ENCODE data around the gene ARHGAP44.

DNA sequence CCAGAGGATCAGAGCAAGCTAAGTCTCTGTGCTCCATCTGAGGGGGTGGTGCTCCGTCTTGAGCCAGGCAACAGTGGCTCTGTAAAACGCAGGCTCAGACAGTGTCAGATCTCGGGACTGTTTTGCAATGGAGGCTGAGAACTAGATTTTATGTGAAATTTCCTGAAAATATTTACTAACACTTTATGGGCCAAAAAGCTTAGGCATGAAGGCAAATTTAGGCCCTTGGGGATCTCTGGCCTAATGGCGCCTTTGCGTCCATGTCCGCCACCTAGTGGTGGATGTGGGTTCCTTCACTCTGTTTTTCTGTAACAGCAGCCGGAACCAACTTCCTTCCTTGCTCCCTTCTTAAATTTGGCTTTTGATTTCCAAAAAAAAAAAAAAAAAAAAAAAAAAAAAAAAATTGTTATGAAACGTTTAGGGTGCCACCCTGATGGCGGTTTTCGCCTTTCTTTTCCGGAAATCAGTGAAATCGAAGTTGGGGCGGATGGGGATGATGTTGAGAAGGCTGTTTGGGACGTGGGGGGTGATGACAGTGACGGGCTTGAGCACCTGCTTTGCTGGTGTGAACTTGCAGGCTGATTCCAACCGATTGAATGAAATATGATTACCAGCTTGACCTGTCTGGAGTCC is 242.5 kb downstream of the ARHGAP44 start:
- TF ChIP-seq, protein P1, sequence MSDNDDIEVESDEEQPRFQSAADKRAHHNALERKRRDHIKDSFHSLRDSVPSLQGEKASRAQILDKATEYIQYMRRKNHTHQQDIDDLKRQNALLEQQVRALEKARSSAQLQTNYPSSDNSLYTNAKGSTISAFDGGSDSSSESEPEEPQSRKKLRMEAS (IDR thresholded peaks at IDR 0.05) = no peak
- TF ChIP-seq, protein P2, sequence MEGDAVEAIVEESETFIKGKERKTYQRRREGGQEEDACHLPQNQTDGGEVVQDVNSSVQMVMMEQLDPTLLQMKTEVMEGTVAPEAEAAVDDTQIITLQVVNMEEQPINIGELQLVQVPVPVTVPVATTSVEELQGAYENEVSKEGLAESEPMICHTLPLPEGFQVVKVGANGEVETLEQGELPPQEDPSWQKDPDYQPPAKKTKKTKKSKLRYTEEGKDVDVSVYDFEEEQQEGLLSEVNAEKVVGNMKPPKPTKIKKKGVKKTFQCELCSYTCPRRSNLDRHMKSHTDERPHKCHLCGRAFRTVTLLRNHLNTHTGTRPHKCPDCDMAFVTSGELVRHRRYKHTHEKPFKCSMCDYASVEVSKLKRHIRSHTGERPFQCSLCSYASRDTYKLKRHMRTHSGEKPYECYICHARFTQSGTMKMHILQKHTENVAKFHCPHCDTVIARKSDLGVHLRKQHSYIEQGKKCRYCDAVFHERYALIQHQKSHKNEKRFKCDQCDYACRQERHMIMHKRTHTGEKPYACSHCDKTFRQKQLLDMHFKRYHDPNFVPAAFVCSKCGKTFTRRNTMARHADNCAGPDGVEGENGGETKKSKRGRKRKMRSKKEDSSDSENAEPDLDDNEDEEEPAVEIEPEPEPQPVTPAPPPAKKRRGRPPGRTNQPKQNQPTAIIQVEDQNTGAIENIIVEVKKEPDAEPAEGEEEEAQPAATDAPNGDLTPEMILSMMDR (IDR thresholded peaks at IDR 0.05 in 2 of 3, conservative IDR thresholded peaks at IDR 0.05 in 1 of 3; ENCODE audit: borderline replicate concordance in 1 of 3, insufficient read depth in 1 of 3, low read depth in 2 of 3, low read length in 2 of 3) = peak; percentile 47 to 89 (median 86); a peak in 5 of 6 replicates
- TF ChIP-seq YY1 (IDR thresholded peaks at IDR 0.05; ENCODE audit: extremely low read depth, insufficient replicate concordance, low read depth, low read length) = peak; percentile 73
- TF ChIP-seq POLR2A (IDR thresholded peaks at IDR 0.05; ENCODE audit: borderline replicate concordance, extremely low read depth, insufficient read depth, insufficient read length) = no peak
- no peak for TF ChIP-seq EGR1 (IDR thresholded peaks at IDR 0.05; ENCODE audit: low read depth)
- TF ChIP-seq EZH2 (IDR thresholded peaks at IDR 0.05) = no peak
- no peak for TF ChIP-seq ELF1 (IDR thresholded peaks at IDR 0.05; ENCODE audit: borderline replicate concordance, low read depth)
- no peak for TF ChIP-seq CEBPB (IDR thresholded peaks at IDR 0.05; ENCODE audit: low read depth)
- no peak for TF ChIP-seq JUND (IDR thresholded peaks at IDR 0.05)
- no peak for TF ChIP-seq SP1 (IDR thresholded peaks at IDR 0.05; ENCODE audit: low read depth)
- TF ChIP-seq POLR2AphosphoS5 (IDR thresholded peaks at IDR 0.05; ENCODE audit: low read depth, low read length) = no peak
- no peak for TF ChIP-seq ZNF274 (IDR thresholded peaks at IDR 0.05; ENCODE audit: low read depth, low read length)
- no peak for TF ChIP-seq EZH2phosphoT487 (IDR thresholded peaks at IDR 0.05; ENCODE audit: borderline replicate concordance)
